ENCODE results near the gene SMLR1. TPM values are rescaled to one million over a fixed set of nuclear protein-coding genes. Genes with fewer than 3 reads are reported as not detected.

Gene SMLR1
- total RNA-seq, 2 experiments from 2014 or later, result not detected

- H3K27me3 ChIP-seq (ENCODE audit: control insufficient read depth in 1 of 2, insufficient read depth in 2 of 2, low read length in 2 of 2), result no peaks in the 10 kb centered on the region
- ChIA-PET CTCF (interaction anchor here (1.1 kb wide), 1 partner anchor 24 kb away, joined by 3 read pairs; no protein-coding TSS in a partner anchor), POLR2A (no interaction called here)
- ATAC-seq (ENCODE audit: poor library complexity) (no peak), DNase-seq (no peak)
- H3K9me3 ChIP-seq (ENCODE audit: control insufficient read depth in 1 of 2, insufficient read depth in 1 of 2, low read length in 2 of 2), result no peaks in the 10 kb centered on the region
- intact Hi-C loops (cut with DNase I, micrococcal nuclease), result no loop called here
- no peak overlapping the region for H3K27ac ChIP-seq (ENCODE audit: low read depth in 1 of 2, low read length in 2 of 2)
- no peaks in the 10 kb centered on the region for H3K36me3 ChIP-seq (ENCODE audit: insufficient read depth, low read length)
- H3K36me3 Mint-ChIP-seq (ENCODE audit: low read depth), result no peaks in the 10 kb centered on the region
- H3K27me3 Mint-ChIP-seq, result no peaks in the 10 kb centered on the region
- no peaks in the 10 kb centered on the region for H3K4me1 ChIP-seq (ENCODE audit: insufficient read depth, low read length)
- TF ChIP-seq, protein P1, sequence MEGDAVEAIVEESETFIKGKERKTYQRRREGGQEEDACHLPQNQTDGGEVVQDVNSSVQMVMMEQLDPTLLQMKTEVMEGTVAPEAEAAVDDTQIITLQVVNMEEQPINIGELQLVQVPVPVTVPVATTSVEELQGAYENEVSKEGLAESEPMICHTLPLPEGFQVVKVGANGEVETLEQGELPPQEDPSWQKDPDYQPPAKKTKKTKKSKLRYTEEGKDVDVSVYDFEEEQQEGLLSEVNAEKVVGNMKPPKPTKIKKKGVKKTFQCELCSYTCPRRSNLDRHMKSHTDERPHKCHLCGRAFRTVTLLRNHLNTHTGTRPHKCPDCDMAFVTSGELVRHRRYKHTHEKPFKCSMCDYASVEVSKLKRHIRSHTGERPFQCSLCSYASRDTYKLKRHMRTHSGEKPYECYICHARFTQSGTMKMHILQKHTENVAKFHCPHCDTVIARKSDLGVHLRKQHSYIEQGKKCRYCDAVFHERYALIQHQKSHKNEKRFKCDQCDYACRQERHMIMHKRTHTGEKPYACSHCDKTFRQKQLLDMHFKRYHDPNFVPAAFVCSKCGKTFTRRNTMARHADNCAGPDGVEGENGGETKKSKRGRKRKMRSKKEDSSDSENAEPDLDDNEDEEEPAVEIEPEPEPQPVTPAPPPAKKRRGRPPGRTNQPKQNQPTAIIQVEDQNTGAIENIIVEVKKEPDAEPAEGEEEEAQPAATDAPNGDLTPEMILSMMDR (IDR thresholded peaks at IDR 0.05), result no peak
- H3K27ac Mint-ChIP-seq, result no peak overlapping the region
- no peak overlapping the region for H3K4me3 ChIP-seq (ENCODE audit: low read length)
- peaks cover 3% of the 10 kb centered on the region for H3K9me3 Mint-ChIP-seq
- no peak overlapping the region for H3K4me3 Mint-ChIP-seq
- no peaks in the 10 kb centered on the region for H3K4me1 Mint-ChIP-seq (ENCODE audit: low read depth)
Measured at GRCh38 chr6:130787726-130788500, 39.3 kb upstream of the SMLR1 start.

GRCh38 chr6:130788954-130789353 is 38.3 kb upstream of the SMLR1 start:
- Histone ChIP-seq H3K27ac (ENCODE audit: low read depth in 1 of 2, low read length in 2 of 2) (no peak overlapping the region), H3K27me3 (ENCODE audit: control insufficient read depth in 1 of 2, insufficient read depth in 2 of 2, low read length in 2 of 2) (no peaks in the 10 kb centered on the region), H3K9me3 (ENCODE audit: control insufficient read depth in 1 of 2, insufficient read depth in 1 of 2, low read length in 2 of 2) (no peaks in the 10 kb centered on the region), H3K36me3 (ENCODE audit: insufficient read depth, low read length) (no peaks in the 10 kb centered on the region), H3K4me3 (ENCODE audit: low read length) (no peak overlapping the region), H3K4me1 (ENCODE audit: insufficient read depth, low read length) (no peaks in the 10 kb centered on the region)
- intact Hi-C loops (cut with DNase I, micrococcal nuclease), result no loop called here
- H3K4me1 Mint-ChIP-seq (ENCODE audit: low read depth), result no peaks in the 10 kb centered on the region
- no peaks in the 10 kb centered on the region for H3K36me3 Mint-ChIP-seq (ENCODE audit: low read depth)
- TF ChIP-seq, protein P1 (IDR thresholded peaks at IDR 0.05), result no peak
- CTCF ChIA-PET, result no interaction called here
- no peak overlapping the region for H3K27ac Mint-ChIP-seq
- H3K4me3 Mint-ChIP-seq, result no peak overlapping the region
- no peak for DNase-seq
- peaks cover 3% of the 10 kb centered on the region for H3K9me3 Mint-ChIP-seq
- POLR2A ChIA-PET, result no interaction called here
- no peaks in the 10 kb centered on the region for H3K27me3 Mint-ChIP-seq
- ATAC-seq (ENCODE audit: poor library complexity), result no peak

- Mint-ChIP-seq H3K4me3 (no peak overlapping the region), H3K27me3 (no peaks in the 10 kb centered on the region), H3K36me3 (ENCODE audit: low read depth) (no peaks in the 10 kb centered on the region), H3K4me1 (ENCODE audit: low read depth) (no peaks in the 10 kb centered on the region), H3K9me3 (peaks cover 1% of the 10 kb centered on the region), H3K27ac (no peak overlapping the region)
- H3K27me3 ChIP-seq (ENCODE audit: control insufficient read depth in 1 of 2, insufficient read depth in 2 of 2, low read length in 2 of 2), result no peaks in the 10 kb centered on the region
- no peak overlapping the region for H3K27ac ChIP-seq (ENCODE audit: low read depth in 1 of 2, low read length in 2 of 2)
- CTCF ChIA-PET, result no interaction called here
- TF ChIP-seq, protein P1 (IDR thresholded peaks at IDR 0.05), result no peak
- no peaks in the 10 kb centered on the region for H3K4me1 ChIP-seq (ENCODE audit: insufficient read depth, low read length)
- ATAC-seq (ENCODE audit: poor library complexity) (no peak), DNase-seq (no peak)
- intact Hi-C loops (cut with DNase I, micrococcal nuclease), result no loop called here
- no peaks in the 10 kb centered on the region for H3K36me3 ChIP-seq (ENCODE audit: insufficient read depth, low read length)
- H3K9me3 ChIP-seq (ENCODE audit: control insufficient read depth in 1 of 2, insufficient read depth in 1 of 2, low read length in 2 of 2), result no peaks in the 10 kb centered on the region
- H3K4me3 ChIP-seq (ENCODE audit: low read length), result no peak overlapping the region
- POLR2A ChIA-PET, result no interaction called here
Measured at GRCh38 chr6:130794010-130794697, 33.1 kb upstream of the SMLR1 start.

Data from CD4-positive, alpha-beta T cell (primary cell).